GM12878 (cell line): ENCODE measurements around the gene TOR1B. TPM values are rescaled to one million over a fixed set of nuclear protein-coding genes. Genes with fewer than 3 reads are reported as not detected.

ENCODE experiments used
- CBFB ChIP-seq: IDR thresholded peaks from 2 replicates; pipeline ENCODE4 v1.6.1; 2016; ENCODE audit warnings: antibody characterized with exemption, low read depth
- CHD4 ChIP-seq: fragments of 200-600 bp; sonication (generic); IDR thresholded peaks from 2 replicates; pipeline ENCODE4 v1.6.1; 2016; ENCODE audit warnings: mild to moderate bottlenecking
- EZH2 ChIP-seq: IDR thresholded peaks from 2 replicates; pipeline ENCODE4 v1.6.1; 2012; ENCODE audit warnings: low read depth, mild to moderate bottlenecking, control low read depth, inconsistent platforms, low read length, borderline replicate concordance; ENCODE audit not compliant: control insufficient read depth
- FOS ChIP-seq: IDR thresholded peaks from 3 replicates; pipeline ENCODE4 v1.6.1; 2011; ENCODE audit warnings: borderline replicate concordance; ENCODE audit not compliant: insufficient read length; ENCODE audit errors: extremely low read depth
- FOXM1 ChIP-seq: IDR thresholded peaks from 2 replicates; pipeline ENCODE4 v1.6.1; 2012; ENCODE audit warnings: low read depth, mild to moderate bottlenecking, inconsistent platforms, low read length, moderate library complexity
- GABPA ChIP-seq: IDR thresholded peaks from 2 replicates; pipeline ENCODE4 v1.6.1; 2014; ENCODE audit warnings: antibody characterized with exemption, low read depth, mild to moderate bottlenecking, inconsistent platforms
- IKZF1 ChIP-seq: fragments of 450-650 bp; conservative IDR thresholded peaks from 2 replicates; pipeline ENCODE4 v1.6.1; 2017; ENCODE audit warnings: antibody characterized with exemption, mild to moderate bottlenecking
- MEF2A ChIP-seq: IDR thresholded peaks from 2 replicates; pipeline ENCODE4 v1.6.1; 2011; ENCODE audit warnings: low read depth, mild to moderate bottlenecking, low read length, moderate library complexity; ENCODE audit not compliant: insufficient read depth
- NFYA ChIP-seq: IDR thresholded peaks from 2 replicates; pipeline ENCODE4 v1.6.1; 2011; ENCODE audit warnings: low read depth, mild to moderate bottlenecking, low read length, improper control_type of control experiment, borderline replicate concordance
- NRF1 ChIP-seq: conservative IDR thresholded peaks from 2 replicates; pipeline ENCODE4 v1.6.1; 2011; ENCODE audit warnings: mild to moderate bottlenecking, low read depth, low read length, improper control_type of control experiment
- PRDM15 ChIP-seq: fragments of 450-650 bp; formaldehyde crosslinking; IDR thresholded peaks from 2 replicates; pipeline ENCODE4 v1.4.0; 2020; ENCODE audit warnings: mild to moderate bottlenecking, moderate library complexity
- RFX5 ChIP-seq: IDR thresholded peaks from 2 replicates; pipeline ENCODE4 v1.6.1; 2011; ENCODE audit warnings: low read depth, low read length, improper control_type of control experiment
- SMAD1 ChIP-seq: fragments of 450-650 bp; IDR thresholded peaks from 2 replicates; pipeline ENCODE4 v1.6.1; 2018; ENCODE audit warnings: mild to moderate bottlenecking, low read depth; ENCODE audit not compliant: partially characterized antibody
- SMARCA5 ChIP-seq: fragments of 450-650 bp; IDR thresholded peaks from 2 replicates; pipeline ENCODE4 v1.6.1; 2017; ENCODE audit warnings: mild to moderate bottlenecking
- SP1 ChIP-seq: IDR thresholded peaks from one replicate; pipeline ENCODE4 v1.6.1; 2011; ENCODE audit warnings: low read depth, low read length
- SPI1 ChIP-seq: IDR thresholded peaks from 2 replicates; pipeline ENCODE4 v1.6.1; 2011; ENCODE audit warnings: low read depth, mild to moderate bottlenecking, low read length, moderate library complexity, borderline replicate concordance; ENCODE audit not compliant: insufficient read depth
- SRF ChIP-seq, 2 experiments: IDR thresholded peaks; 2 replicates each; pipeline ENCODE4 v1.6.1; 2011; ENCODE audit warnings: low read depth in 2 of 2, low read length in 2 of 2, mild to moderate bottlenecking in 1 of 2, moderate library complexity in 1 of 2
- TBL1XR1 ChIP-seq: IDR thresholded peaks from 2 replicates; pipeline ENCODE4 v1.6.1; 2012; ENCODE audit warnings: low read depth, low read length, improper control_type of control experiment
- YBX1 ChIP-seq: fragments of 450-650 bp; IDR thresholded peaks from 2 replicates; pipeline ENCODE4 v1.6.1; 2016; ENCODE audit warnings: antibody characterized with exemption
- polyA plus RNA-seq, 11 experiments: library from polyadenylated mRNA; depleted of rRNA in 4 of 11; unstranded in 6 of 11; stranded (reverse) in 5 of 11; fragments of >200 nt; fragmentation: Nextera tagmentation in 4 of 11; fragmentation: Illumina TruSeq in 1 of 11; extraction: Ambion mirVana in 4 of 11; extraction: Trizol in 1 of 11; gene quantifications; 1 replicate in 1 of 11; 2 replicates in 10 of 11; pipeline versions ENCODE4 v1.2.1 to v1.2.3, GENCODE V29; 2011 to 2016; ENCODE audit warnings: inconsistent platforms in 2 of 11, missing spikeins in 2 of 11, low read depth in 1 of 11
- total RNA-seq, 4 experiments: library from RNA; depleted of rRNA in 3 of 4; stranded (reverse); fragments of >200 nt in 3 of 4; fragmentation: Illumina TruSeq in 1 of 4; extraction: Trizol in 1 of 4; gene quantifications; 2 replicates each; pipeline versions ENCODE4 v1.2.1 to v1.2.3, GENCODE V29; 2013 to 2021
- TF ChIP-seq, protein P1 (sequence below): IDR thresholded peaks from 2 replicates; pipeline ENCODE4 v1.6.1; 2012; ENCODE audit warnings: low read length, inconsistent platforms
- TF ChIP-seq, protein P2 (sequence below): IDR thresholded peaks from 2 replicates; pipeline ENCODE4 v1.6.1; 2011; ENCODE audit warnings: borderline replicate concordance, low read depth, mild to moderate bottlenecking, moderate library complexity, mixed read lengths, low read length; ENCODE audit not compliant: insufficient read depth; ENCODE audit errors: extremely low read length
- TF ChIP-seq, protein P3 (sequence below): fragments of 450-650 bp; IDR thresholded peaks from 2 replicates; pipeline ENCODE4 v1.6.1; 2018; ENCODE audit warnings: mild to moderate bottlenecking, low read depth, moderate library complexity; ENCODE audit not compliant: partially characterized antibody

TOR1B gene
- total and polyA plus RNA-seq, 10 of the 15 experiments (the other 5 are each of a cell fraction or from before 2014, with no cell fraction given): 1.8 to 17.5 (median 9.9) TPM

- TF ChIP-seq, protein P1, sequence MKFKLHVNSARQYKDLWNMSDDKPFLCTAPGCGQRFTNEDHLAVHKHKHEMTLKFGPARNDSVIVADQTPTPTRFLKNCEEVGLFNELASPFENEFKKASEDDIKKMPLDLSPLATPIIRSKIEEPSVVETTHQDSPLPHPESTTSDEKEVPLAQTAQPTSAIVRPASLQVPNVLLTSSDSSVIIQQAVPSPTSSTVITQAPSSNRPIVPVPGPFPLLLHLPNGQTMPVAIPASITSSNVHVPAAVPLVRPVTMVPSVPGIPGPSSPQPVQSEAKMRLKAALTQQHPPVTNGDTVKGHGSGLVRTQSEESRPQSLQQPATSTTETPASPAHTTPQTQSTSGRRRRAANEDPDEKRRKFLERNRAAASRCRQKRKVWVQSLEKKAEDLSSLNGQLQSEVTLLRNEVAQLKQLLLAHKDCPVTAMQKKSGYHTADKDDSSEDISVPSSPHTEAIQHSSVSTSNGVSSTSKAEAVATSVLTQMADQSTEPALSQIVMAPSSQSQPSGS: no peak
- no peak for TF ChIP-seq SRF (IDR thresholded peaks at IDR 0.05; ENCODE audit: low read depth in 2 of 2, low read length in 2 of 2)
- peak; percentile 48 for TF ChIP-seq SP1
- no peak for TF ChIP-seq TBL1XR1
- TF ChIP-seq NFYA: no peak
- TF ChIP-seq RFX5: no peak
- TF ChIP-seq MEF2A: no peak
- no peak for TF ChIP-seq PRDM15 (CRISPR knock-in tag)
- TF ChIP-seq, protein P2, sequence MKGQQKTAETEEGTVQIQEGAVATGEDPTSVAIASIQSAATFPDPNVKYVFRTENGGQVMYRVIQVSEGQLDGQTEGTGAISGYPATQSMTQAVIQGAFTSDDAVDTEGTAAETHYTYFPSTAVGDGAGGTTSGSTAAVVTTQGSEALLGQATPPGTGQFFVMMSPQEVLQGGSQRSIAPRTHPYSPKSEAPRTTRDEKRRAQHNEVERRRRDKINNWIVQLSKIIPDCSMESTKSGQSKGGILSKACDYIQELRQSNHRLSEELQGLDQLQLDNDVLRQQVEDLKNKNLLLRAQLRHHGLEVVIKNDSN: peak; percentile 56
- TF ChIP-seq YBX1: no peak
- peak; percentile 89 for TF ChIP-seq GABPA
- no peak for TF ChIP-seq FOXM1
- TF ChIP-seq CBFB: peak; percentile 52; the same call in 1 of the 2 replicates
- TF ChIP-seq SMAD1: no peak
- no peak for TF ChIP-seq EZH2
- TF ChIP-seq, protein P3, sequence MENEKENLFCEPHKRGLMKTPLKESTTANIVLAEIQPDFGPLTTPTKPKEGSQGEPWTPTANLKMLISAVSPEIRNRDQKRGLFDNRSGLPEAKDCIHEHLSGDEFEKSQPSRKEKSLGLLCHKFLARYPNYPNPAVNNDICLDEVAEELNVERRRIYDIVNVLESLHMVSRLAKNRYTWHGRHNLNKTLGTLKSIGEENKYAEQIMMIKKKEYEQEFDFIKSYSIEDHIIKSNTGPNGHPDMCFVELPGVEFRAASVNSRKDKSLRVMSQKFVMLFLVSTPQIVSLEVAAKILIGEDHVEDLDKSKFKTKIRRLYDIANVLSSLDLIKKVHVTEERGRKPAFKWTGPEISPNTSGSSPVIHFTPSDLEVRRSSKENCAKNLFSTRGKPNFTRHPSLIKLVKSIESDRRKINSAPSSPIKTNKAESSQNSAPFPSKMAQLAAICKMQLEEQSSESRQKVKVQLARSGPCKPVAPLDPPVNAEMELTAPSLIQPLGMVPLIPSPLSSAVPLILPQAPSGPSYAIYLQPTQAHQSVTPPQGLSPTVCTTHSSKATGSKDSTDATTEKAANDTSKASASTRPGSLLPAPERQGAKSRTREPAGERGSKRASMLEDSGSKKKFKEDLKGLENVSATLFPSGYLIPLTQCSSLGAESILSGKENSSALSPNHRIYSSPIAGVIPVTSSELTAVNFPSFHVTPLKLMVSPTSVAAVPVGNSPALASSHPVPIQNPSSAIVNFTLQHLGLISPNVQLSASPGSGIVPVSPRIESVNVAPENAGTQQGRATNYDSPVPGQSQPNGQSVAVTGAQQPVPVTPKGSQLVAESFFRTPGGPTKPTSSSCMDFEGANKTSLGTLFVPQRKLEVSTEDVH: peak; percentile 46
- peak; percentile 84 for TF ChIP-seq IKZF1
- TF ChIP-seq CHD4: no peak
- TF ChIP-seq SMARCA5: 0 out of 2 replicates have a peak, but pooled peaks have one; percentile 20
- no peak for TF ChIP-seq NRF1
- no peak for TF ChIP-seq FOS
- TF ChIP-seq SPI1: no peak
Measured at GRCh38 chr9:129823935-129824601, 21.1 kb downstream of the TOR1B start, which contains the start of gene TOR1A (continued).
